HG02678 (cell line): ENCODE data around the gene DHRS12.

ENCODE experiments used
- ATAC-seq: cut with Tn5 transposase; IDR thresholded peaks from one replicate; pipeline ENCODE4 v1.9.1; 2021; ENCODE audit warnings: mild to moderate bottlenecking, moderate library complexity; ENCODE audit not compliant: unreplicated experiment

DHRS12 gene

DNA sequence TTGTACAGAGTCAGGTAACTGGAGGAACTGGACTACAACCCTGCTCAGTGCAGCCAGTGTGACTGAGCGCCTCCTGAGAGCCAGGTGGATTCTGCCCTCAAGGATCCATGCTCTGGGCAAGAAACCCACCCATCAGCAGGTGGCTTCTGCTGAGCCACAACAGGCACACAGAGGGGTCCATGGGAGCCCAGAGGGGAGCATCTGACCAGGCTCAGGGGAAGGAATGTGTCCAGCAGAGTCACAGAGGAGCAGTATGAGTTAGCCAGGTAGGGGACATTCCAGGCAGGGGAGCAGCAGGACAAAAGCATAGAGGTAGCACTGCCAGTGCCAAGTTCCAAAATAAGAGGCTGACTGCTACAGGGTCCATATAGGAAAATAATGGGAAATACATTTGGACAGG, 19.9 kb downstream of the DHRS12 start:
- ATAC-seq = no peak

DNA sequence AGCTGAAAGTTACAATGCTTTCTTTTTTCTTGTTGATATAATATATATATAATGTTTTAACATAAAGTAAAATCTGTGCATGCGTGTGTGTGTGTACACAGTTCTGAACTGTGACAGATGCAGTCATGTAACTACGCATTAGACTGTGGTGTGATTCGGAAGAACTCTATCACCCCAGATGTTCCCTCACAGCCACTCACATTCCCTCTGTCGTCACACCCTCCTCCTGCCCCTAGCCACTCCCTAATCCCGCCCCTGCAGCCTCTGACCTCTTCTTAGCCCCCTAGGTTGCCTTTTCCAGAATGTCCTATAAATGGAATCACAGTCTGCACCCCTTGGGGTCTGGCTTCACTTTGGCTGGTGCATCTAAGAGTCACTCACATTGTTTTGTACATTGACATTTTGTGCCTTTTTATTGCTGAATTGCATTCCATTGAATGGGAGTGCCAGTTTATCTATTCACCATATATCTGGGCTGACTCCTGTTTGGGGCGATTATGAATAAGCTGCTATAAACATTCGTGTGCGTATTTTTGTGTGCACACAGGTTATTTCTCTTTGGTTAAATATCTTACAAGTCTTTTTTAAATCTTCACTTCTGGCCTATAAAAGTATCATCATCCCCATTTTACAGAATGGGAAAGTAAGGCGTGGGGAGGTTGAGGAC, 20.4 kb downstream of the DHRS12 start:
- ATAC-seq = no peak

DNA sequence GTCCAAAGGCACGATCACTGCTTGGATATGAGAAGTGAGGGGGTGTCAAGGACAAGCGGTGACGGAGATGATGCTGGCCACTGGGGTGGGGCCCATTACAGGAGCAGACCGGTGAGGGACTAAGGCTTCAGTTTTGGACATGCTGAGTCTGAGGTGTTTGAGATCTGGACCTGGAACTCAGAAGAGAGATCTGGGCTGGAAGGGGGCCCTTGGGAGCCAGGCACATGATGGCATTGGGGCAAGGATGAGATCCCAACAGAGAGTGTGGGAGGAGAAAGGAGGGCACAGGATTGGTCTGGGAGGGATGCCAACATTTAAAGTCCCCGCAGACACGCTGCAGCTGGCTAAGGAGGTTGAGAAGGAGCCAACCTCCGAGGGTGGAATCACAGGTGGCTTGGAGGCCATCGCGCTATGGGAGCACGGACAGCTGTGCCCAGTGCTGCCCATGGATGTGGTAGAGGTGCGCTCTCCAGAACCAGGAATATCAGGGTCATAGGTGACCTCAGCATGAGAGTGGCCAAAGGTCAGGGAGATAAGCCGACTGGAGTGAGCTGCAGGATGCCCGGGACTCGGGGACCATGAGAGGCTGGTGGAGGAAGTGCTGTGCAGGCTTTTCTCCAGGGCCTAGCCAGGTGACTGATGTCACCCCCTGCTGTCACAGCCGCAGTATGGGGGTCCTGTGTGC, 21.8 kb downstream of the DHRS12 start:
- no peak for ATAC-seq

DNA sequence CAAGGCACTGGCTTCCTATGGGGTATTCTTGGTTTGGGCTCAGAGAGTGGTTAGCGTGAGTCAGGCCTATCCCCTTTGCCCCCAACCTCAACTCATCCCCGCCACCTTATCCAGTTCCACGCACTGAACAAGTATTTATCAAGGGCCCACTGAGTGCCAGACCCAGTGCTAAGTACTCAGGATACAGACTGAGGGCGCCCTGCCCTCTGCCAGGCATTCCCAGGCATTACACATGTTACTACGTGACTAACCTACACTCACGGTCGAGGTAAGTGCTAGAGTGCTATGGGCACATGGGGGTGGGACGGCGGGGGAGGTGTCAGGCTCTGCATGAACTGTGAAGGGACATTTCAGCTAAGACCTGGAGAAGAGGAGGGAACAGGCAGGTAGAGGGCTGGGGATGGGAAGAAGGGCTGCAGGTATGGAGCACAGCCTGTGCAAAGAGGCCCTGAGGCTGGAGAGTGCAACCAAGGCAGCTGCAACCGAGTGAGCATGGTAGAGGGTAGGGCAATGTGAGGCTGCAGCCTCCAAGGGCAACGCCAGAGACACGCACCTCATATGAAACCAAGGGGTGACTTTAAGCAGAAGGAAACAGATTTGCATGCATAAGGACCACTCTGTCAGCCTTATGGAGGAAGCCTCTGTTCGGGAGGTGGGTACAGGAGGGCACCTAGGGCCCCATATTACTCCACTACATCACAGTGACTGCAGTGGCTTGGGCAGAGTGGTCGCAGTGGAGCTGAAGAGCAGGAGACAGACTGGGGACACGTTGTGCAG, 22.5 kb downstream of the DHRS12 start:
- ATAC-seq = no peak

DNA sequence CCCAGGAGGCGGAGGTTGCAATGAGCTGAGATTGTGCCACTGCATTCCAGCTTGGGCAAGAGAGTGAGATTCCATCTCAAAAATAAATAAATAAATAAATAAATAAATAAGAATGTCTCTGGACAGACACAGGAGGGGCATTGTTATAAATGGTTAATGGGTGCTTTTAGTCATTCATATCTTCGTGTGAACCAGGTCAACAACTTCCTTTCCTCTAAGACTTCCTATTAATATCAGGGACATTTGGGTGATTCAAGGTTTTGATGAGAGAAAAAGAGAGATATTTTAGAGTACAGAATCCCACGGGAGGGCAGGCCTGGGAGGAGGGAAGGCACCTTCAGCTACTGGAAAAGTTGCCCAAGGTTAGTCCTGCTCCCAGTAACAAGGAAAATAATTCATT, 23.9 kb downstream of the DHRS12 start:
- ATAC-seq = no peak

DNA sequence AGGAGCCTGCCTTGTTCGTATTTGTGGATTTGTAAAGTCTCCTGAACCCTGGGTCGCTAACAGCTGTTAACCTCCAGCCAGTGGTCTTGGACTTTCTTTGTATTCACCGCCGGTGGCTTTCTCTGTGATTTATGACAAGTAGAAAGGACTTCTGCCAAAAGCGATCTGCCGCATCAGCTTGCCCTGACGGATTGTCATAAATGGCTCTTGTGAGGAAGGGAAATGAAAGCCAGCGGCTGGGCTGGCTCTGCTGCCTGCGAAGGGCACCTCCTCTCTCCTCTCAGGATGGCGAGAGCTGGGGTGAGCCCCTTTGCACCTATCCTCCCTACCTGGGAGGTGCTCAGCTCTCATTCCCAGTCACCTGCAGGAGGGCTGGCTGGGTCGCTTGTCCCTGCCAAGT, 25.6 kb downstream of the DHRS12 start:
- ATAC-seq = no peak

DNA sequence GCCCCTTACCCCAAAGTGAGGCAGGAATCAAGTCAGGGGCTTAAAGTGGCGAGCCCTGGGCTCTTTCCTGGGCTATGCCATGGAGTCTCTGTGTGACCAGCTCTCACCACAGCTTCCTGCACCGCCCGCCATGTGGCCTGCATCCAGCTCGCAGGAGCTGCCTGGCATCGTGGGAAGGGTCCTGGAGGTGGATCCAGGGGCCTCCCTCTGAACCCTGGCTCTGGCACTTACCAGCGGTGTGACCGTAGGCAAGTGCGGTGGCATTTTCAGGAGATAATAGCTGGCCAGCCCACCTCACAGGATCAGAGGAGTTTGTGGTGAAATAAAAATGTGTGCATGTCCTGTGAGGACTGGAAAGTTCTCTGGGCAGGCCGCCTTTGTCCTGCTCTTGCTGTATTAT, 26.0 kb downstream of the DHRS12 start:
- ATAC-seq = no peak

DNA sequence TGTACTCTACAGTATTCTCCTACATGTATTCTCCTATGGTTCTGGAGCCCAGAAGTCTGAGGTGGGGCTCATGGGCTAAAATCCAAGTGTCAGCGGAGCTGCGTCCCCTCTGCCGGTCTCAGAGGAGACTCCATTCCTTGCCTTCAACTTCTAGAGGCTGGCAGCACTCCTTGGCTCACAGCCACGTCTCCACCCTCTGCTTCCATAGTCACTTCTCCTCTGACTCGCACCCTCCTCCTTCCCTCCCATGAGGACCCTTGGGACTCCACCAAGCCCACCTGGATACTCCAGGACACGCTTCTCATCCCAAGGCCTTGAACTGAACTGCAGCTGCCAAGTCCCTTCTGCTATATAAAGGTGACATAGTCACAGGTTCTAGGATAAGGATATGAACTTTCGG, 27.8 kb downstream of the DHRS12 start:
- no peak for ATAC-seq

DNA sequence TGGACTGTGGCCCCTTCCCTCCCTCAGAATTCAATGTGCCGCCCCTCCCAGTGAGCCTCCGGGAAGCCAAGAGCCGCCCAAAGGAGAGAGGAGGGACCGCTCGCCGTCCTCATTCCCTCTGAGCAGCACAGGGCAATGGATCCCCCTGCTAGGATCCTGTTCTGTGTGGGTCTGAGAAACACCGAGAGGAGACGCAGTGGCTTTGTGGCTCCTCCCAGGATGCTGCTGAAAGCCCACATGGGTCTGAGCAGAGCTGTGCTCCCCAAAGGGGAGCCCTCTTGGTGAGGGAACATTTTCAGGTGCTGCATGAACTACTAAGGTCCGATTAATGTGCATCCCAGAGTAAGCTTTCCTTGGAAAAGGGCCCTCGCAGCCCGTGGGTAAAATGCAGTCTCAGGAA, 30.4 kb downstream of the DHRS12 start:
- no peak for ATAC-seq

DNA sequence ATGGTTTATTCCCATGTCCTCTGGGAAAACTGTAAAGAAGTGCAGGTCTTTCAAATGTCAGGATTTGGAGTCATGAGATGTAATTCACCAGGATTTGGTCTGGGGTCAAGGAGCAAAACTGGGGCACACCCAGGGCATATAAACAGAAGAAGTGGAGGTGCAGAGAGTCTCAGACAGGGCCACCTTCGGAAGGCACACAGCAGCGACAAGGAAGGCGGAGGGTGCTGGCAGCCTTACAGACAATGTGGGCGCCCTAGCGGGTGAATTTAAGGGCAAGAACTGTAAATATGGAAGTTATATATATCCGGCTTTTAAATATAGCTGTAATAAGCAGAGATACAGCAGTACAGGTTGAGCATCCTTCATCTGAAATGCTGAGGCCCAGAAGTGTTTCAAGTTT, 31.2 kb downstream of the DHRS12 start:
- ATAC-seq = no peak

DNA sequence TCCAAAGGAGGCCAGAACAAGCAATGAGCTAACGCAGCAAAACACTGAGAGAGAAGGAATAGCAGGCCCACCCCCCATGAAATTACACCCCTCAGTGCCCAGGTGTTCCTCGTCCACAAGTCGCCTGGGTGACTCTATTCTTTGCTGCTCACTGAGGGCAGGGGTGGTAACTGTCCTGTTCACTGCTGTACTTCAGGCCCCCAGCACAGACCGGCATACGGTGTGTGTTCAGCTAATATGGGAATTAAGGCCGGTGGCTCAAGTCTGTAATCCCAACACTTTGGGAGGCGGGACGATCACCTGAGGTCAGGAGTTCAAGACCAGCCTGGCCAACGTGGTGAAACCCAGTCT, 31.9 kb downstream of the DHRS12 start:
- ATAC-seq = no peak

DNA sequence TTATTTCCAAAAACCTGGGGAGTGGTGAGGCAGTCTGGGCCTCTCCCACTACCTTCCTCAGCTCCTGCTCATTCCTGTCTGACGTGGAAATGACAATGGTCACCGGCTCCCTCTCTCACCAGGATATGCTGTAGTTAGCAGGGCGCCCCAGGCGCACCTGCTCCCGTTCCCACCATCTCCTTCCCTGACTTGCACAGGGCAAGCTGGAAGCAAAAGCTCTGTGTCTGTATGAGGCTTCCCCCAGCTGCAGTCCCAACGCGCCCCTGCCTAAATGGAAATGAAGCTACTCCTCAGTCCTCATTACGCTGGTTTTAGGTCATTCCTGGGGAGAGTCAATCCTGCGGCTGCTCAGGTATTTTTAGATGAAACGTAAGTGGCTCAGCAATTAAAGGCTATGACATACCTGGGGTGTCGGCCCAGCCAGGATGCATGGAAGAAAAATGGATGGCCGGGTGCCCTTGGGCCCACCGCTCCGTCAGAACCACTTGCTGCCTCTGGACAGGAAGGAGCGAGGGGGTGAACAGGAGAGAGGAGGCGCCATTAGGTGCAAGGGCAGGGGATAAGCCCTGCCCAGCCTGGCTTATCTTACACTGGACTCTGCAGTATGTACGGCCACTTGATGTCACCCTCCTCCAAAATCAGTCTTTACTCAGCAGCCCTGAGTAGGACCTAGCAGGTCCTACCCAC, 32.4 kb downstream of the DHRS12 start:
- ATAC-seq = no peak

DNA sequence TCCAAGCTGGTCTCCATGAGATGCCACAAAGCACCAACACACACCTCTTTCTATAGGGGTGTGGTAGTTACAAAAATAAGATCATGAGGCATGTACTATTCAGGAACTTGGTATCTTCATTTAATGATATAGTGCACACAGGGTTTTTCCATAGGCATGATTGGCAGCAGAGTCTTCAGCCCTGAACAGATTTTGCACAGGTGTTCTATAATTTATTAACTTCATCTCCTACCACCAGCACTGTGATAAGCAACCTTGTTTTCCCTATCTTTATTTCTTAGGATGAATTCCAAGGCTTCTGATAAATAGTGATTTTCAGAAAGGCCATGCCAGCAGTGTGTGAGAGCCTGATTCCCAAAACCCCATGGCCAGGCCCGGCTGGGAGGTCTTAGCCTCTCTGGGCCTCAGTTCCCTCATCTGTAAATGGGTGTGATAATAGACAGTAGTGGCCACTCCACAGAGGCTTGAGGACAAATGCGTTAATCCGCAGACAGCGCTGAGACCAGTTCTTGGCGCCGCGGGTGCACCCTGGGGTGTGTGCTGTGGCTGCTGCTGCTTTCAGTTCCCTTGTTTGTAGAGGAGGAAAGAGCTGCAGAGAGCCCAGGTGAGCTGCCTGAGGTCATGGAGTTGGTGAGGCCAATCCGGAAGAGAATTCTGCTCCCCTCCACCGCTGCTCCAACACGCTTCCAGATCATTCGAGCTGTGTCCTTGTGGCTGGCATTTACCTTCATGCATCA, 33.1 kb downstream of the DHRS12 start:
- ATAC-seq = no peak

DNA sequence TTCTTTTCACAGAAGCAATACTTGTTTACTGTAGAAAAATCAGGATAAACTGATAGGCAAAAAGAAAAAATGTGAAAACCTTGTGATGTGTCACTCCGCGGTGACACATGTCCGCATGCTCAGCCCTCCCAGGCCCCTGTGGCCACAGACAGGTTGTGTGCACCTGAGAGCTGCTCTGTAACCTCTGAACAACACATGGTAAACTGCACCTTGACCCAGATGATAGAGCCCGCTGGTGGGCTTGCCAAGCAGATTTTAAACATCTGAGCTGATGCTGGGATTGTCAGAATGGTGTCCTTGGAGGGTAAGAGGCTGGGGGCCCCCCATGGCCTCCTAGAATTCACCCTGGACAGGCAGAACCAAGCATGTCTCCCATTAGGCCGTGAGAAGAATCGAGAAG, 33.8 kb downstream of the DHRS12 start:
- no peak for ATAC-seq

DNA sequence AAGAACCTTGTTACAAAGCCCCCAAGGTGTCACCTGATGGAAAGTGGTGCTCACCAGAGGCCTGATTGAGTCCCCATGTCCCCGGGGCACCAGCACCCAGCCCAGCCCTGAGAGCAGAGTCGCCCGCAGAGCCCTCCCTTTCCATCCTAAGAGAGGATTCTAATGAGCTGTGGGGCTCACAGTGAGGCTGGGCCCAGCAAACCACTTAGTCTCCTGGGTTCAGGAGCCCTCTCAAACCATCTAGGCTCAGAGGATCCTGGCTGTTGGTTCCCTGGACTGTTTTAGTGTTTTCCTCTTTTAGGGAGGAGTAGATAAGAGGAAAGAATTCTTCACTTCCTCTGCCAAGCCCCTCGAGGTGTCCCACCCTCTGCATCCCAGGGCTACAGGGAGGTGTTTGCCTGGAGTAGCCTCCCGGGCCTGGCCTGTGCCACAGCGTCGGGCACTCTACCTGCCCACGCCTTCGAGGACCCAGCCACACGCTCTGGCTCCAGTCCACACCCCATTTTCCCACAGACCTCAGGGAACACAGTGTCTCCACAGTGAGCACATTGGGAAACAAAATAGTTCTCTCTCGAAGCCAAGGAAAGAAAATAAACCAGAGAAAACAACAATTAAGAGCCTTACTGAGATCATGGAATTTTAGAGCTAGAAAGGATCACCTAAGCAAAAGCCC, 34.4 kb downstream of the DHRS12 start:
- no peak for ATAC-seq

DNA sequence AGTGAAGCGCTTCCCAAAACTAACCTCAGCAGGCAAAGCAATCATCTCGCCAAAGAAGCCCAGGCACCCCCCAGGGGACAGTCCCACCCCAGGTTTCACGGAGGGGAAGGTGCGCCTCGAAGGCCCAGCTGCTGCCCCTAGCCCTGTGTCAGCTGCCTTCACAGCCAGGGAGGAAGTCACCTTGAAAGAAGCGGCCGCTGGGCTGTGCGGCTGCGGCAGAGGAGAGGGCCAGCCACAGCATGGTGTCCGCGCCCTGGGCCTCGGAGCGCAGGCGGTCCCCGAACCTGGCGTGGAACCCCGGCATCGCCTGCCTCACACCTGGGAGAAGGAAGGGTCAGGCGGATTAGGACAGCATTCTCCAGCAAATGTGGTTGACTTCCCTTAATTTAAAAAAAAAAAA, 35.0 kb downstream of the DHRS12 start:
- no peak for ATAC-seq

DNA sequence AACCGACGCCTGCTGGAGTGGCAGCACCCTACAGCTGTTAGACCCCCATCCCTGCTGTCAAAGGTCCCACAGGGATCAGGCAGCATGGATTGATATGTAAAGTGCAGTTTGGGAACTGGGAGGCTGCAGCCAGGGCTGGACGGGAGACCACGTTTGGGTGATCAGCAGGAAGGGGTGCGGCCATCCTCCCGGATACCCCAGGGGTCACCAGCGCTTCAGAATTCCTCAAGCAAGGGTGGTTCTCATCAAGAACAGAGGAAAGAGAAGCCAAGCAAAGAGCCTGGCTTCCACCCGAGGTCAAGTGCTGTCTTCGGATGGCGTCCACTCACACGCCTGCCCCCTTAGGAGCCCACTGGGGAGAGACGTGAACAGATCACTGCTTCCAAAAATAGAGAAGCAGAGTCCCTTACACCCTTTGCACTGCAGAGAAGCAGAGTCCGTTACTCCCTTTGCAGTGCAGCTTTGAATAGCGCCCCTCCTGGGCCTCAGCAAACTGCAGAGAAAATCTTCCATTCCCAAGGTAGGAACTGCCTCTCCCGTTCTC, 35.5 kb downstream of the DHRS12 start:
- no peak for ATAC-seq

DNA sequence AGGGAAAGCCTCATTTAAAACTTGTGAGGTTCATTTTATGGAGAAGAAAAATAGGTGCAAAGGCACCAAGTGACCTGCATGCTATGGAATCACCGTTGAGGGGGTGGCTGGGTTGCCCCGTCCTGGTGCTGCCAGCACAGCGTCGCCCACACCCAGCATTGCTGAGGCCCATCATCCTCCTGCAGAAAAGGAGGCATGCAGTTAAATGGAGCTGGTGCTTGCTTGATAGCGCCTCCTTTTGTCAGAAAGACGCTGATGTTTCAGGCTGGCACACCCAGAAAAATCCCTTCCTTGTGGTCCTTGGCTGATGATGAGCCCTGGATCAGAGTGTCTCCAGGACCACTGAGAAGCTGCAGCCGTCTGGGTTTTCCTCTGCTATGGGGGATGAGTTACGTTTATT, 36.9 kb downstream of the DHRS12 start:
- no peak for ATAC-seq

DNA sequence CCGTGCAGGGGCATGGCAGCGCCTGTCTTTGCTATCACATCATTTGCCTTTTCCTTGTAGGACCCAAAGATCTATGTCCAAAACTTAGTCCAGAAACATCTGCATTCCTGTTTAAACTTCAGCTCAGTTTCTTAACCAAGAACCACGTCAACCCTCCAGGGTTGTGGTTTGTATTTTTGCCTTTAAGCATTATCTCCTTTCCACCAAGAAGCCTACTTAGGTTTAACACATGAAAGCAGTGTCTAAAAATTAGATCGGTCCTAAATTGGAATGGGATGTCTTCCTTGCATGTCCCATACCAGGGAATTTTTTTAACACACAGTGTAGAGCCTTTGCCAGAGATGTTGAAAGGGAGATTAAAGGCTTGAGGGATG, 38.8 kb downstream of the DHRS12 start:
- no peak for ATAC-seq
